ENCODE data around the gene KLRC4.

Gene KLRC4

DNA sequence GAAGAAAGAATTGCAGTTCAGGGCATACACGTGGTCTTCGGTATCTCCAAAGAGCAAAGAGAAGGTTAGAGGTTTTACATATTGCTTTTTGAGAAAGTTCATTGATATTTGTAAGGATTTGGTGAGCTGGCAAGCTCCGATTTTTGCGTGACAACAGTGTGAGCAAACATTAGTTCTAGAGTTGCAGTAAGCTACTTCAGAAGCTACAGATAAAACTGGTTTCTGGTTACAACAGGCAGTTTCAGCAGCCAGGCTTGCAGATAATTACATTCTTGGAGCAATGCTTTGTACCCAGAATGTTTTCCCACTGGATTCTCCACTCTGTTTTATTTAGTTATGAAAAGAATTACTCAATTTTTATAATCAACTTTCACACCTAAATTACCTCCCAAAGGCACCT, 47.9 kb downstream of the KLRC4 start:
- DNase-seq (ENCODE audit: insufficient read length, low spot score) = no peak
- no peak for FAIRE-seq
- TF ChIP-seq, protein P1, sequence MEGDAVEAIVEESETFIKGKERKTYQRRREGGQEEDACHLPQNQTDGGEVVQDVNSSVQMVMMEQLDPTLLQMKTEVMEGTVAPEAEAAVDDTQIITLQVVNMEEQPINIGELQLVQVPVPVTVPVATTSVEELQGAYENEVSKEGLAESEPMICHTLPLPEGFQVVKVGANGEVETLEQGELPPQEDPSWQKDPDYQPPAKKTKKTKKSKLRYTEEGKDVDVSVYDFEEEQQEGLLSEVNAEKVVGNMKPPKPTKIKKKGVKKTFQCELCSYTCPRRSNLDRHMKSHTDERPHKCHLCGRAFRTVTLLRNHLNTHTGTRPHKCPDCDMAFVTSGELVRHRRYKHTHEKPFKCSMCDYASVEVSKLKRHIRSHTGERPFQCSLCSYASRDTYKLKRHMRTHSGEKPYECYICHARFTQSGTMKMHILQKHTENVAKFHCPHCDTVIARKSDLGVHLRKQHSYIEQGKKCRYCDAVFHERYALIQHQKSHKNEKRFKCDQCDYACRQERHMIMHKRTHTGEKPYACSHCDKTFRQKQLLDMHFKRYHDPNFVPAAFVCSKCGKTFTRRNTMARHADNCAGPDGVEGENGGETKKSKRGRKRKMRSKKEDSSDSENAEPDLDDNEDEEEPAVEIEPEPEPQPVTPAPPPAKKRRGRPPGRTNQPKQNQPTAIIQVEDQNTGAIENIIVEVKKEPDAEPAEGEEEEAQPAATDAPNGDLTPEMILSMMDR (IDR thresholded peaks at IDR 0.05; ENCODE audit: insufficient read depth, missing control alignments) = no peak

DNA sequence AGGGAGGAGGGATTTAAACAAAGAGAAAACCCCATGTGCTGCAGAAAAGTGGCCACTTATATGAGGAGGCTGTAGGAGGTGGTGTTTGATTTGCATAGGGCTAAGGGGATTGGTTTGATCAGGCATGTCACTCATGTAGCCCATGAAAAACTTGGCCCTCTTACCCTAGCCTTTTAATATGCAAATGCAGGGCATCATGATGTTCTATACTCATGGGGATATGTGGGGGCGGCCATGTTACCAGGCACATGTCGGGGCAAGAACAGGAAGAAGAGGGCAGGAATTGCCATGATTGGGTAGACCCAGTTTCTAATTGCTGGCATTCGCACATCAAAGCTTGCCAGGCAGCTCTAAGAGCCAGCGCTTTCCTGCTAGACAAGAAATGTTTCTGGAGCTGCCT, 48.5 kb downstream of the KLRC4 start:
- FAIRE-seq (no peak), DNase-seq (ENCODE audit: insufficient read length, low spot score) (no peak)
- TF ChIP-seq, protein P1 (IDR thresholded peaks at IDR 0.05; ENCODE audit: insufficient read depth, missing control alignments) = no peak

DNA sequence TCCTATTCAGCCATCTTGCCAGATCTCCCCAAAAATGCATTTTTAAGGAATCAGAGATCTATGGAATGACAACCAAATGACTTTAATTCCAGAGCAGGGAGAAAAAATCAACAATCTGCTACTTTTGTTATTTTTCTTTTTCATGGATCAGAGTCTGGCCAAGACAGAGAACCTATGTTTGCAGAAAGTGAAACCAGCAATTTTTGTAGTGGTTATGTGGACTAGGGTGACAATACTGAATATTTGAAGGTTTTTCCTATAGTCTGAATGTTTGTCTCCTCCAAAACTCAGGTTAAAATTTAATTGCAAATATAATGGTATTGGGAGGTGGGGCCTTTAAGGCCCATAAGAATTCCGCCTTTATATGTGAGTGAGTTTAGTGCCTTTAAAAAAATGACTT, 50.6 kb downstream of the KLRC4 start:
- no peak for FAIRE-seq
- DNase-seq (ENCODE audit: insufficient read length, low spot score) = no peak
- TF ChIP-seq, protein P1 (IDR thresholded peaks at IDR 0.05; ENCODE audit: insufficient read depth, missing control alignments) = no peak

DNA sequence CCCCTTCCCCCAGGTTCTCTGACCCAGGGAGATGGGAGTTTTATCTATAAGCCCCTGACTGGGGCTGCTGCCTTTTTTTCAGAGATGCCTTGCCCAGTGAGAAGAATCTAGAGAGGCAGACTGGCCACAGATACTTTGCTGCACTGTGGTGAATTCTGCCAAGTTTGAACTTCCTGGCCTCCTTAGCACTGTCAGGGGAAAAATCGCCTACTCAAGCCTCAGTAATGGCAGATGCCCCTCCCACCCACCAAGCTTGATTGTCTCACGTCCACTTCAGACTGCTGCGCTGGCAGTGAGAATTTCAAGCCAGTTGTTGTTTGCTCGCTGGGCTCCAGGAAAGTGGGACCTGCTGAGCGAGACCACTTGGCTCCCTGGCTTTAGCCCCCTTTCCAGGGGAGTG, 51.4 kb downstream of the KLRC4 start:
- no peak for DNase-seq (ENCODE audit: insufficient read length, low spot score)
- TF ChIP-seq, protein P1 (IDR thresholded peaks at IDR 0.05; ENCODE audit: insufficient read depth, missing control alignments) = no peak
- FAIRE-seq = no peak
